ENCODE measurements around the gene TRMT44. TPM values are rescaled to one million over a fixed set of nuclear protein-coding genes. Genes with fewer than 3 reads are reported as not detected.

Gene TRMT44
- total RNA-seq, 1 donor from 2014 or later, result 20.1 TPM

DNA sequence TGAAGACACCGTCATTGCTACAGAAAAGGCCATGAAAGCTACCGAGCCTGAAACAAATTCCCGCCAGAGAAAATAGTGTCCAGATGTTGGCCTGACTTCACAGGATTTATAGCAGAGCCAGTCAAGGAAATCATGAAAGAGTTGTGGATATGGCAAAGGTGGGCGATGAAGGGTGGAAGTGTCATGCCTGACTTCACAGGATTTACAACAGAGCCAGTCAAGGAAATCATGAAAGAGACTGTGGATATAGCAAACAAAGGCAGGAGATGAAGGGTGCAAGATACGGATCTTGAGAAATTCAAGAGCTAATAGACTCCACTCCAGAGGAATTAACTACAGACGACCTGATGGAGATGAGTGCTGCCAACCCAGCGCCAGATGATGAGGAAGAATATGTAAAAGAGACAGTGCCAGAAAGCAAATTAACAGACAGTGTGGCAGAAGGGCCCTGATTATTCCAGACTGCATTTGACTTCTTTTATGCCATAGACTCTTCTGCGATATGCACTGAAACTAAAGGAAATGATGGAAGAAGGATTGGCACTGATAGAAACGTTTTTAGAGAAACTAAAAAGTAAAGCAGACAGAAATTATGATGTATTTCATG is 17.2 kb downstream of the TRMT44 start:
- no peak overlapping the region for H3K27ac Mint-ChIP-seq (ENCODE audit: unreplicated experiment)
- no peaks in the 10 kb centered on the region for H3K9me3 Mint-ChIP-seq
- DNase-seq (ENCODE audit: low read depth, low spot score), result no peak
- H3K27me3 Mint-ChIP-seq (ENCODE audit: low read depth), result no peaks in the 10 kb centered on the region
- TF ChIP-seq, protein P1, sequence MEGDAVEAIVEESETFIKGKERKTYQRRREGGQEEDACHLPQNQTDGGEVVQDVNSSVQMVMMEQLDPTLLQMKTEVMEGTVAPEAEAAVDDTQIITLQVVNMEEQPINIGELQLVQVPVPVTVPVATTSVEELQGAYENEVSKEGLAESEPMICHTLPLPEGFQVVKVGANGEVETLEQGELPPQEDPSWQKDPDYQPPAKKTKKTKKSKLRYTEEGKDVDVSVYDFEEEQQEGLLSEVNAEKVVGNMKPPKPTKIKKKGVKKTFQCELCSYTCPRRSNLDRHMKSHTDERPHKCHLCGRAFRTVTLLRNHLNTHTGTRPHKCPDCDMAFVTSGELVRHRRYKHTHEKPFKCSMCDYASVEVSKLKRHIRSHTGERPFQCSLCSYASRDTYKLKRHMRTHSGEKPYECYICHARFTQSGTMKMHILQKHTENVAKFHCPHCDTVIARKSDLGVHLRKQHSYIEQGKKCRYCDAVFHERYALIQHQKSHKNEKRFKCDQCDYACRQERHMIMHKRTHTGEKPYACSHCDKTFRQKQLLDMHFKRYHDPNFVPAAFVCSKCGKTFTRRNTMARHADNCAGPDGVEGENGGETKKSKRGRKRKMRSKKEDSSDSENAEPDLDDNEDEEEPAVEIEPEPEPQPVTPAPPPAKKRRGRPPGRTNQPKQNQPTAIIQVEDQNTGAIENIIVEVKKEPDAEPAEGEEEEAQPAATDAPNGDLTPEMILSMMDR (conservative IDR thresholded peaks at IDR 0.05), result no peak
- no peak overlapping the region for H3K4me3 Mint-ChIP-seq
- H3K36me3 Mint-ChIP-seq (ENCODE audit: low read depth), result peaks cover 3% of the 10 kb centered on the region
- H3K4me1 Mint-ChIP-seq, result no peaks in the 10 kb centered on the region

DNA sequence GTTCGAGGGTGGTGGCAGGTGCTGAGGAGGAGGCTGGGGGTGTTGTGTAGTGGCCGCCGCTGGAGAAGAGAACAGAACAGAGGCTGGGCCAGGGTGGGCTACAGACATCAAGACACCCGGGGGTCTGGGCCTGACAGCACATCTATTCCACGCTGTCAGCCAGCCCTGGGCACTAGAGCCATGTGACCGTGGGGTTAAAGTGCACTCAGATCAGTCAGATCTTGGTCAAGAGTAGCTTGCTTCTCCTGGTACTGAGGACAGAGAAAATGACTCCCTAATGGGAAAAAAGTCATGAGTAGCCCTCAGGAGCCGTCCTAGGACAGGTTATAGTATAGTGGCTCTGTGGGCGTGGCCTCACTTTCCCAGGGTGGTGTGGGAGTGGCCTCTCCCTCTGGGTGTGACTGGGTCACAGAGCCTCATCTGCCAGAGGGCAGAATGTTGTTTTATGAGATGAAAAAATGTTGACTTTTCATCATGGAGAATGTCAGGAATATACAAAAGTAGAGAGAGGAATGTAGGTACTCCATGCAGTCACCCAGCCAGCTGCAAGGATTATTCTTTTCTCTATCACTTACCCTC is 19.4 kb downstream of the TRMT44 start:
- TF ChIP-seq, protein P1 (conservative IDR thresholded peaks at IDR 0.05), result no peak
- H3K36me3 Mint-ChIP-seq (ENCODE audit: low read depth), result peaks cover 3% of the 10 kb centered on the region
- no peak overlapping the region for H3K4me3 Mint-ChIP-seq
- no peaks in the 10 kb centered on the region for H3K9me3 Mint-ChIP-seq
- H3K27me3 Mint-ChIP-seq (ENCODE audit: low read depth), result no peaks in the 10 kb centered on the region
- H3K4me1 Mint-ChIP-seq, result no peaks in the 10 kb centered on the region
- no peak overlapping the region for H3K27ac Mint-ChIP-seq (ENCODE audit: unreplicated experiment)
- no peak for DNase-seq (ENCODE audit: low read depth, low spot score)

DNA sequence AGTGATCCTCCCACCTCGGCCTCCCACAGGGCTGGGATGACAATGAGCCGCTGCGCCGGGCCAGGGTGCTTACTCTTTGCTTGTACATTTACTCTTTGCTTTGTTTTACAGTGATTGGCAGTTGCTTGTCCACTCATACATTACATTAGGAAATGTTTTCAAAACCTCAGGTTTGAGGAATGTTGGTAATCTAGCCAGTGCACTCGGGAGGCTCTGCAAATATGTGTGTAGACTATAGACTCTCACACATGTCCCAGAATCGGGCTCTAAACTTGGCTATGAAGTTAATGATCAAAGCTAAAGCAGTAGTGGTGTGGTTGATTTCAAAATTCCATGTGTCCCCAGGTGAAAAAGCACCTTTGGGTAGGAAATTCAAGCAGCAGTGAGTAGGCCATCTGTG is 20.5 kb downstream of the TRMT44 start:
- TF ChIP-seq, protein P1 (conservative IDR thresholded peaks at IDR 0.05), result no peak
- Mint-ChIP-seq H3K9me3 (no peaks in the 10 kb centered on the region), H3K36me3 (ENCODE audit: low read depth) (peaks cover 7% of the 10 kb centered on the region), H3K4me1 (no peaks in the 10 kb centered on the region), H3K4me3 (no peak overlapping the region), H3K27ac (ENCODE audit: unreplicated experiment) (no peak overlapping the region), H3K27me3 (ENCODE audit: low read depth) (no peaks in the 10 kb centered on the region)
- no peak for DNase-seq (ENCODE audit: low read depth, low spot score)

DNA sequence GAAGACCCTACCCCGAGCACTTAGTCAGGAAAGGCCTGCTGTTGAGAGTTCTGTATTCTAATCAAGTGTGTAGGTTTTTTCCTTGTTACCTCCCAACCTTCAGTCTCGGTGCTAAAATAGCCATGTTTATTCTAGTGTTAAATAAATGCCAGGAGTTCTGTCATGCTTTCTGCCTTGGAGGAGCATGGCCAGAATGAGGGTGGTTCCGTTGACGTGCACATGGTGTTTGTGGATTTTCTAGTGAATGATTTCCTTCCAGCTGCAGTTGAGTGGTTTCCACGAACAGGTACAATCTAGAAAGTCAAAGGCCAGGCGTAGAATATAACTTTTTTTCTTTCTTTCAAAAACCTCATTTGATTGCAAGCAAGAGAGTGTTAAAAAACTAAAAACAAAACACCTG is 21.0 kb downstream of the TRMT44 start:
- TF ChIP-seq, protein P1 (conservative IDR thresholded peaks at IDR 0.05), result no peak
- peaks cover 7% of the 10 kb centered on the region for H3K36me3 Mint-ChIP-seq (ENCODE audit: low read depth)
- no peak overlapping the region for H3K27ac Mint-ChIP-seq (ENCODE audit: unreplicated experiment)
- DNase-seq (ENCODE audit: low read depth, low spot score), result no peak
- H3K4me3 Mint-ChIP-seq, result no peak overlapping the region
- no peaks in the 10 kb centered on the region for H3K9me3 Mint-ChIP-seq
- H3K4me1 Mint-ChIP-seq, result no peaks in the 10 kb centered on the region
- H3K27me3 Mint-ChIP-seq (ENCODE audit: low read depth), result no peaks in the 10 kb centered on the region

DNA sequence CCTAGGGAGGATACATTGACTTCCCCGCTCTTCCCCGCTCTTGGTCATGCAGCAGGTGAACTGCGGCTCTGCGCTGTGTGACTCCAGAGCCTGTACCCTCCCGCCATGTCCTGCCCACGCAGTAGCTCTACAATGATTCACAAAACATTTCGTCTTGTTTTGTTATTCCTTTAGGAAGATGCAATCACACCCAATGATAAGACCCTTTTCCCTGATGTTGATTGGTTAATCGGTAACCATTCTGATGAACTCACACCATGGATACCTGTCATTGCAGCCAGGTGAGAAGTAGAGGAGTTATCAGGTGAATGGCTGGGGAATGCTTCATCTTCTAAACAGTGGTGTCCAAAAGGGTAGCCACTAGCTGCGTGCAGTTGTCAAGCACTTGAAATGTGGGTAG is 23.2 kb downstream of the TRMT44 start:
- no peaks in the 10 kb centered on the region for H3K9me3 Mint-ChIP-seq
- no peak overlapping the region for H3K4me3 Mint-ChIP-seq
- peaks cover 4% of the 10 kb centered on the region for H3K36me3 Mint-ChIP-seq (ENCODE audit: low read depth)
- H3K27ac Mint-ChIP-seq (ENCODE audit: unreplicated experiment), result no peak overlapping the region
- no peaks in the 10 kb centered on the region for H3K27me3 Mint-ChIP-seq (ENCODE audit: low read depth)
- TF ChIP-seq, protein P1 (conservative IDR thresholded peaks at IDR 0.05), result no peak
- DNase-seq (ENCODE audit: low read depth, low spot score), result no peak
- no peaks in the 10 kb centered on the region for H3K4me1 Mint-ChIP-seq
